K562 (cell line): ENCODE data around the gene CUX1. TPM values are rescaled to one million over a fixed set of nuclear protein-coding genes. Genes with fewer than 3 reads are reported as not detected.

Source experiments
- CREB1 ChIP-seq, 2 experiments: sonication (generic) in 1 of 2; formaldehyde crosslinking in 1 of 2; IDR thresholded peaks; 2 replicates each; pipeline versions ENCODE4 v1.6.1 to v1.8.0; 2012 to 2022; ENCODE audit warnings: inconsistent platforms in 1 of 2, mild to moderate bottlenecking in 1 of 2, missing genetic modification reagents in 1 of 2, moderate library complexity in 1 of 2
- CREB3L1 ChIP-seq: fragments of 450-650 bp; IDR thresholded peaks from 2 replicates; pipeline ENCODE4 v1.6.1; 2014; ENCODE audit warnings: low read depth, mild to moderate bottlenecking, moderate library complexity, borderline replicate concordance
- ERF ChIP-seq: fragments of 450-650 bp; formaldehyde crosslinking; IDR thresholded peaks from 2 replicates; pipeline ENCODE4 v1.4.0; 2020; ENCODE audit warnings: mild to moderate bottlenecking, mixed read lengths
- ETV1 ChIP-seq: fragments of 450-650 bp; conservative IDR thresholded peaks from 2 replicates; pipeline ENCODE4 v1.6.1; 2016; ENCODE audit warnings: missing genetic modification characterization, control low read depth, low read depth, missing compliant biosample characterization
- HMGN3 ChIP-seq: IDR thresholded peaks from 2 replicates; pipeline ENCODE4 v1.6.1; 2011; ENCODE audit warnings: borderline replicate concordance, low read depth, mild to moderate bottlenecking, mixed read lengths, low read length; ENCODE audit not compliant: insufficient read length; ENCODE audit errors: extremely low read depth
- KAT8 ChIP-seq: fragments of 450-650 bp; IDR thresholded peaks from 2 replicates; pipeline ENCODE4 v1.6.1; 2016; ENCODE audit warnings: low read depth, mild to moderate bottlenecking
- KLF13 ChIP-seq: fragments of 450-650 bp; IDR thresholded peaks from 2 replicates; pipeline ENCODE4 v1.6.1; 2016; ENCODE audit warnings: missing genetic modification characterization, low read depth, mild to moderate bottlenecking, missing compliant biosample characterization, moderate library complexity, borderline replicate concordance
- MXI1 ChIP-seq: IDR thresholded peaks from 2 replicates; pipeline ENCODE4 v1.6.1; 2011; ENCODE audit warnings: low read depth, mild to moderate bottlenecking, improper control_type of control experiment, low read length
- NKRF ChIP-seq: fragments of 450-650 bp; IDR thresholded peaks from 2 replicates; pipeline ENCODE4 v1.6.1; 2016; ENCODE audit warnings: borderline replicate concordance
- NONO ChIP-seq, 2 experiments: fragments of 200-400 bp in 1 of 2; fragments of 450-650 bp in 1 of 2; formaldehyde crosslinking in 1 of 2; IDR thresholded peaks; 2 replicates each; pipeline ENCODE4 v1.6.1; 2017; ENCODE audit warnings: low read depth in 2 of 2, mild to moderate bottlenecking in 2 of 2, moderate library complexity in 2 of 2, low read length in 1 of 2
- OTX1 ChIP-seq: fragments of 450-650 bp; formaldehyde crosslinking; IDR thresholded peaks from 2 replicates; pipeline ENCODE4 v1.4.0; 2022; ENCODE audit warnings: mild to moderate bottlenecking
- POLR2A ChIP-seq: fragments of 450-650 bp; conservative IDR thresholded peaks from 2 replicates; pipeline ENCODE4 v1.6.1; 2016
- PTRF ChIP-seq: fragments of 450-650 bp; IDR thresholded peaks from 2 replicates; pipeline ENCODE4 v1.6.1; 2016; ENCODE audit warnings: mild to moderate bottlenecking, missing genetic modification characterization, missing compliant biosample characterization
- RBM22 ChIP-seq: fragments of 200-400 bp; formaldehyde crosslinking; IDR thresholded peaks from 2 replicates; pipeline ENCODE4 v1.6.1; 2018; ENCODE audit warnings: low read length, low read depth; ENCODE audit not compliant: poor library complexity, severe bottlenecking
- RBM25 ChIP-seq: fragments of 200-400 bp; formaldehyde crosslinking; IDR thresholded peaks from 2 replicates; pipeline ENCODE4 v1.6.1; 2018; ENCODE audit warnings: low read length, low read depth, moderate library complexity; ENCODE audit not compliant: severe bottlenecking
- SAFB2 ChIP-seq: fragments of 200-400 bp; formaldehyde crosslinking; IDR thresholded peaks from 2 replicates; pipeline ENCODE4 v1.6.1; 2018; ENCODE audit warnings: borderline replicate concordance, low read length, low read depth, moderate library complexity; ENCODE audit not compliant: severe bottlenecking
- ZBED1 ChIP-seq: IDR thresholded peaks from 2 replicates; pipeline ENCODE4 v1.6.1; 2014
- ZNF778 ChIP-seq: fragments of 450-650 bp; formaldehyde crosslinking; IDR thresholded peaks from 2 replicates; pipeline ENCODE4 v1.4.0; 2020; ENCODE audit warnings: mild to moderate bottlenecking, moderate library complexity
- ZSCAN29 ChIP-seq: fragments of 450-650 bp; IDR thresholded peaks from 2 replicates; pipeline ENCODE4 v1.6.1; 2017
- polyA plus RNA-seq, 8 experiments: library from polyadenylated mRNA; depleted of rRNA in 4 of 8; stranded (reverse) in 5 of 8; unstranded in 3 of 8; fragments of >200 nt; fragmentation: Nextera tagmentation in 2 of 8; fragmentation: Illumina TruSeq in 1 of 8; extraction: Ambion mirVana in 2 of 8; extraction: Trizol in 1 of 8; gene quantifications; 2 replicates each; pipeline versions ENCODE4 v1.2.1 to v1.2.3, GENCODE V29; 2011 to 2014; ENCODE audit warnings: inconsistent platforms in 1 of 8, missing spikeins in 1 of 8
- total RNA-seq, 7 experiments: library from RNA; depleted of rRNA in 6 of 7; stranded (reverse); fragments of >200 nt in 6 of 7; fragmentation: Illumina TruSeq in 2 of 7; extraction: Trizol in 2 of 7; gene quantifications; 2 replicates each; pipeline versions ENCODE4 v1.2.1 to v1.2.3, GENCODE V29; 2011 to 2021; ENCODE audit warnings: low replicate concordance in 1 of 7
- TF ChIP-seq, protein P1 (sequence below), 2 experiments: IDR thresholded peaks; 2 replicates each; pipeline ENCODE4 v1.6.1; 2011; ENCODE audit warnings: borderline replicate concordance in 1 of 2, control low read depth in 1 of 2, low read depth in 1 of 2, low read length in 1 of 2, mild to moderate bottlenecking in 1 of 2, mixed read lengths in 1 of 2, moderate library complexity in 1 of 2; ENCODE audit not compliant: insufficient read depth in 1 of 2, insufficient read length in 1 of 2, poor library complexity in 1 of 2, severe bottlenecking in 1 of 2; ENCODE audit errors: extremely low read depth in 1 of 2
- TF ChIP-seq, protein P2 (sequence below): fragments of 250-450 bp; sonication (Bioruptor Pico); IDR thresholded peaks from 2 replicates; pipeline ENCODE4 v1.5.0; 2020; ENCODE audit warnings: mild to moderate bottlenecking

The CUX1 gene
- total and polyA plus RNA-seq, 9 of the 15 experiments (the other 6 are each of a cell fraction or from before 2014, with no cell fraction given), result 3.6 to 55.3 (median 25.2) TPM

DNA sequence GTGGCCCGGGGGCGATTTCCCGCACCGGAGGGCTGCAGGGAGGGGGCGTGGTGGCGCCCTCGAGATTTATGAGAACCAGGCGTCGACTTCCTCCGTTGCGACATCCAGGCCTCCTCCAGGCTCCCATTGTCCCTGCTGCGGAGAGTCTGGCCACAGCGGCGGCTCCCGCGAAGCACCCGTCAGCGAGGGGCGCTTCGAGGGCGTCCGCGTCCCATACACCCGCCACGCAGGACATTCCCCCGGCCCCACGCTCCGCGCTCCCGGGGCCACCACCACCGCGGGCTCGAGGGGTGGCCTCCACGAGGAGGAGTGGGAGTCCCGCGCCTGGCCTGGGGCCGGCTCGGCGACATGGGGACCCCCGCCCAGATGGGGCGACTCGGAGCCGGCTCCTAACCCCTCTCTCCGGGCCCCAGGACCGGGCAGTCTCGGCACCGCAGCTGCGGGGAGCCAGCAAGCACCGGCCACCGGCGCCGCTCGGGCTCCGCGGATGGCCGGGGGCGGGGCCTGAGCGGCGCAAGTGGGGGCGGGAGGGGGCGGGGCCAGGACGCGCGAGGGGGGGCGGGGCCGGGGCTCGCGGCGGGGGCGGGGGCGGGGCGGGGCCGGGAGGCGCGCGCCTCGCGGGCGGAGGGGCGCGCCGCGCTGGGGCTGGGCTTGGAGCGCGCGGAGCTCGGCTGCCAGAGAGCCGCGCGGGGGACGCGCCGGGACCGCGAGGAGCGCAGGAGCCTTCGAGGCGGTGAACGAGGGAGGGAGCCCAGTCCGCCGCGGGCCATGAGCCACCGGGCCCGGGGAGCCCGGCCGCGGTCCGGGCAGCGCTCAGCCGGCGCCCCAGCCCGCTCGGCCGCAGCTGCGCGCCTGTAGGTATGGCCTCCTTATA lies 469.0 kb downstream of the CUX1 start, which contains the start of gene SH2B2 (continued):
- TF ChIP-seq ETV1 (peak; percentile 33; the same call in 1 of the 2 replicates), POLR2A (peak; percentile 70), ZNF778 (no peak), KAT8 (no peak), NKRF (no peak), MXI1 (no peak), PTRF (tag) (no peak), CREB1 (IDR thresholded peaks at IDR 0.05) (no peak), CREB1 (CRISPR knock-in tag; IDR thresholded peaks at IDR 0.05) (no peak), CREB3L1 (peak; percentile 37; the same call in 1 of the 2 replicates), RBM22 (no peak), RBM25 (no peak), KLF13 (peak; percentile 58; the same call in 1 of the 2 replicates), ZBED1 (no peak), OTX1 (no peak; the same call in 1 of the 2 replicates), HMGN3 (peak; percentile 59), NONO (IDR thresholded peaks at IDR 0.05; ENCODE audit: low read depth in 2 of 2, low read length in 1 of 2) (peak in 1 of 2 experiments; percentile 78; a peak in 3 of 4 replicates), ERF (no peak), ZSCAN29 (no peak), SAFB2 (no peak)
- TF ChIP-seq, protein P1, sequence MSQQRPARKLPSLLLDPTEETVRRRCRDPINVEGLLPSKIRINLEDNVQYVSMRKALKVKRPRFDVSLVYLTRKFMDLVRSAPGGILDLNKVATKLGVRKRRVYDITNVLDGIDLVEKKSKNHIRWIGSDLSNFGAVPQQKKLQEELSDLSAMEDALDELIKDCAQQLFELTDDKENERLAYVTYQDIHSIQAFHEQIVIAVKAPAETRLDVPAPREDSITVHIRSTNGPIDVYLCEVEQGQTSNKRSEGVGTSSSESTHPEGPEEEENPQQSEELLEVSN (IDR thresholded peaks at IDR 0.05; ENCODE audit: borderline replicate concordance in 1 of 2, extremely low read depth in 1 of 2, insufficient read depth in 1 of 2, insufficient read length in 1 of 2, low read depth in 1 of 2, low read length in 1 of 2, poor library complexity in 1 of 2, severe bottlenecking in 1 of 2), result peak; percentile 74 to 87
- TF ChIP-seq, protein P2, sequence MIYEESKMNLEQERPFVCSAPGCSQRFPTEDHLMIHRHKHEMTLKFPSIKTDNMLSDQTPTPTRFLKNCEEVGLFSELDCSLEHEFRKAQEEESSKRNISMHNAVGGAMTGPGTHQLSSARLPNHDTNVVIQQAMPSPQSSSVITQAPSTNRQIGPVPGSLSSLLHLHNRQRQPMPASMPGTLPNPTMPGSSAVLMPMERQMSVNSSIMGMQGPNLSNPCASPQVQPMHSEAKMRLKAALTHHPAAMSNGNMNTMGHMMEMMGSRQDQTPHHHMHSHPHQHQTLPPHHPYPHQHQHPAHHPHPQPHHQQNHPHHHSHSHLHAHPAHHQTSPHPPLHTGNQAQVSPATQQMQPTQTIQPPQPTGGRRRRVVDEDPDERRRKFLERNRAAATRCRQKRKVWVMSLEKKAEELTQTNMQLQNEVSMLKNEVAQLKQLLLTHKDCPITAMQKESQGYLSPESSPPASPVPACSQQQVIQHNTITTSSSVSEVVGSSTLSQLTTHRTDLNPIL, result no peak
